GM12873 (cell line): ENCODE data around the gene FBXO28.

ENCODE experiments used
- CTCF ChIP-seq: IDR thresholded peaks from 2 replicates; pipeline ENCODE4 v1.5.1; 2012; ENCODE audit warnings: low read depth, mild to moderate bottlenecking, moderate library complexity, low read length, control low read depth; ENCODE audit not compliant: insufficient read depth; ENCODE audit errors: missing control alignments

FBXO28 gene

GRCh38 chr1:224087286-224087794 is 26.6 kb upstream of the FBXO28 start:
- TF ChIP-seq CTCF = no peak

- TF ChIP-seq CTCF = no peak
Measured at GRCh38 chr1:224089583-224089982, 24.3 kb upstream of the FBXO28 start.

GRCh38 chr1:224090116-224090515 is 23.8 kb upstream of the FBXO28 start:
- TF ChIP-seq CTCF = no peak

GRCh38 chr1:224092111-224092510 is 21.8 kb upstream of the FBXO28 start:
- TF ChIP-seq CTCF = no peak

- TF ChIP-seq CTCF = no peak
Measured at GRCh38 chr1:224092601-224093000, 21.3 kb upstream of the FBXO28 start.

- TF ChIP-seq CTCF = no peak
Measured at GRCh38 chr1:224095339-224095738, 18.6 kb upstream of the FBXO28 start.

GRCh38 chr1:224095867-224096266 is 18.0 kb upstream of the FBXO28 start:
- no peak for TF ChIP-seq CTCF
